Endothelial cell of umbilical vein (primary cell): ENCODE results near the gene SMAD1. TPM values are rescaled to one million over a fixed set of nuclear protein-coding genes. Genes with fewer than 3 reads are reported as not detected.

ENCODE experiments used
- BruUV-seq: library from RNA; stranded (reverse); fragments of 400-500 nt; replicated peaks from 2 replicates; lab custom pipeline; 2021; lab: Mats Ljungman, UMichigan
- CTCF ChIA-PET: fragments of 300-600, 350-600 bp; sonication (Branson Sonifier 250); formaldehyde crosslinking; loops from one replicate; lab custom pipeline; 2021; ENCODE audit warnings: antibody characterized with exemption, inconsistent platforms; lab: Charles Lee
- POLR2A ChIA-PET: fragments of 300-600, 350-600 bp; sonication (Branson Sonifier 250); formaldehyde crosslinking; loops from one replicate; lab custom pipeline; 2021; ENCODE audit warnings: antibody characterized with exemption, inconsistent platforms; lab: Charles Lee
- DNase-seq: peaks from one replicate; pipeline ENCODE4 v3.0.0-alpha.2; 2011; ENCODE audit warnings: low read depth, low spot score
- FAIRE-seq: peaks from 2 replicates; lab custom pipeline; 2011; peaks lifted over from hg19 to GRCh38; lab: Jason Lieb, UNC
- H2AFZ ChIP-seq: 2 replicates; pipeline ENCODE4 v1.6.0; 2012; ENCODE audit warnings: low read depth, low read length, control low read depth, inconsistent platforms
- H3K27ac ChIP-seq: 2 replicates; pipeline ENCODE4 v1.5.1; 2011; ENCODE audit warnings: low read depth, mild to moderate bottlenecking, control low read depth, low read length, moderate library complexity; ENCODE audit not compliant: insufficient read depth
- H3K27me3 ChIP-seq, 2 experiments: 2 replicates each; pipeline versions ENCODE4 v1.6.0 to v1.6.1; 2011; ENCODE audit warnings: low read length in 2 of 2, mixed read lengths in 1 of 2; ENCODE audit not compliant: control insufficient read depth in 2 of 2, insufficient read depth in 2 of 2
- H3K36me3 ChIP-seq, 2 experiments: 2 replicates in 1 of 2; 3 replicates in 1 of 2; pipeline ENCODE4 v1.5.1; 2011; ENCODE audit warnings: low read length in 2 of 2, mild to moderate bottlenecking in 1 of 2, moderate library complexity in 1 of 2; ENCODE audit not compliant: control insufficient read depth in 2 of 2, insufficient read depth in 2 of 2; ENCODE audit errors: extremely low read depth in 1 of 2
- H3K4me1 ChIP-seq: 3 replicates; pipeline ENCODE4 v1.5.1; 2011; ENCODE audit warnings: mild to moderate bottlenecking, low read length; ENCODE audit not compliant: control insufficient read depth, insufficient read depth; ENCODE audit errors: extremely low read depth
- H3K4me2 ChIP-seq: 2 replicates; pipeline ENCODE4 v1.6.1; 2011; ENCODE audit warnings: low read length, control low read depth, mixed read lengths; ENCODE audit not compliant: insufficient read depth
- H3K4me3 ChIP-seq, 3 experiments: fragments of 200-600 bp in 1 of 3; sonication (generic), shearing (Covaris generic) in 1 of 3; replicated peaks in 1 of 3; 2 replicates each; pipeline ENCODE4 v1.5.1; 2011 to 2016; ENCODE audit warnings: control low read depth in 3 of 3, low read length in 3 of 3, mild to moderate bottlenecking in 2 of 3, inconsistent platforms in 1 of 3, low read depth in 1 of 3, moderate library complexity in 1 of 3; ENCODE audit not compliant: insufficient read depth in 1 of 3
- H3K79me2 ChIP-seq: 2 replicates; pipeline ENCODE4 v1.6.0; 2012; ENCODE audit warnings: low read length, inconsistent platforms; ENCODE audit not compliant: control insufficient read depth, insufficient read depth
- H3K9ac ChIP-seq: replicated peaks from 2 replicates; pipeline ENCODE3; 2011; ENCODE audit warnings: low read length, control low read depth; ENCODE audit not compliant: insufficient read depth; ENCODE audit errors: extremely low read depth
- H3K9me1 ChIP-seq: replicated peaks from 3 replicates; pipeline ENCODE4 v1.6.0; 2011; ENCODE audit warnings: mild to moderate bottlenecking, low read length; ENCODE audit not compliant: control insufficient read depth, insufficient read depth; ENCODE audit errors: extremely low read depth
- H3K9me3 ChIP-seq: replicated peaks from 2 replicates; pipeline ENCODE4 v1.5.1; 2012; ENCODE audit warnings: low read length, inconsistent platforms; ENCODE audit not compliant: control insufficient read depth, insufficient read depth
- H4K20me1 ChIP-seq: replicated peaks from 2 replicates; pipeline ENCODE3; 2011; ENCODE audit warnings: mild to moderate bottlenecking, low read length; ENCODE audit not compliant: control insufficient read depth, insufficient read depth; ENCODE audit errors: extremely low read depth
- CTCF ChIP-seq, 2 donors: IDR thresholded peaks; 1 replicate in 1 of 2; 2 replicates in 1 of 2; pipeline ENCODE4 v1.5.1; 2011; ENCODE audit warnings: low read length in 2 of 2, mild to moderate bottlenecking in 2 of 2, moderate library complexity in 2 of 2, control low read depth in 1 of 2, inconsistent platforms in 1 of 2, low read depth in 1 of 2; ENCODE audit not compliant: insufficient read depth in 1 of 2; ENCODE audit errors: extremely low read depth in 1 of 2
- EZH2 ChIP-seq: IDR thresholded peaks from 2 replicates; pipeline ENCODE4 v1.6.1; 2012; ENCODE audit warnings: borderline replicate concordance, low read depth, mild to moderate bottlenecking, moderate library complexity, low read length, inconsistent platforms; ENCODE audit not compliant: severe bottlenecking
- FOS ChIP-seq: IDR thresholded peaks from 2 replicates; pipeline ENCODE4 v1.6.1; 2011; ENCODE audit warnings: mild to moderate bottlenecking, low read length, moderate library complexity, borderline replicate concordance; ENCODE audit not compliant: insufficient read depth
- GATA2 ChIP-seq: IDR thresholded peaks from 2 replicates; pipeline ENCODE4 v1.7.0; 2011; ENCODE audit warnings: low read depth, mild to moderate bottlenecking, moderate library complexity, mixed read lengths, low read length; ENCODE audit not compliant: insufficient read length, insufficient read depth
- JUN ChIP-seq: IDR thresholded peaks from 2 replicates; pipeline ENCODE4 v1.6.1; 2011; ENCODE audit warnings: borderline replicate concordance, low read depth; ENCODE audit not compliant: insufficient read length, insufficient read depth
- MAX ChIP-seq: IDR thresholded peaks from 2 replicates; pipeline ENCODE4 v1.6.1; 2011; ENCODE audit not compliant: insufficient read depth, insufficient read length
- MYC ChIP-seq: IDR thresholded peaks from one replicate; pipeline ENCODE4 v1.6.1; 2011; ENCODE audit warnings: mild to moderate bottlenecking, low read depth, low read length
- POLR2A ChIP-seq: IDR thresholded peaks from 2 replicates; pipeline ENCODE4 v1.6.1; 2012; ENCODE audit warnings: low read depth, mild to moderate bottlenecking, control low read depth, low read length
- POLR2AphosphoS5 ChIP-seq: IDR thresholded peaks from 2 replicates; pipeline ENCODE4 v1.6.1; 2012; ENCODE audit warnings: low read depth, mild to moderate bottlenecking, control low read depth, low read length, moderate library complexity; ENCODE audit not compliant: insufficient read depth
- dilution Hi-C: fragments of 300-500 bp; cut with MboI; formaldehyde crosslinking; loops from one replicate; pipeline ENCODE4 v1.15.0; 2019; ENCODE audit warnings: low sequenced_read_pairs; ENCODE audit not compliant: extremely low pct_ligation_motif_present
- intact Hi-C: fragments of 100-400 bp; cut with micrococcal nuclease; formaldehyde crosslinking; loops from one replicate; pipeline ENCODE4 v1.10.0; 2022
- polyA plus RNA-seq, 4 experiments: library from polyadenylated mRNA; depleted of rRNA in 3 of 4; stranded (reverse) in 3 of 4; unstranded in 1 of 4; fragments of >200 nt; gene quantifications; 2 replicates each; pipeline versions ENCODE4 v1.2.1 to v1.2.3, GENCODE V29; 2011 to 2012; ENCODE audit warnings: missing spikeins in 1 of 4
- total RNA-seq: library from RNA; stranded (reverse); gene quantifications from 2 replicates; pipeline ENCODE4 v1.2.3, GENCODE V29; 2021

SMAD1 gene
- total and polyA plus RNA-seq, 2 donors (not counting 3 experiments of a cell fraction or from before 2014, with no cell fraction given): 101 to 116 TPM

- Histone ChIP-seq H3K9ac (no peak overlapping the region), H3K79me2 (peaks cover 91% of the 10 kb centered on the region), H2AFZ (no peak overlapping the region), H3K27me3 (no peaks in the 10 kb centered on the region), H4K20me1 (no peaks in the 10 kb centered on the region), H3K36me3 (no peaks in the 10 kb centered on the region), H3K27ac (no peak overlapping the region), H3K9me3 (no peaks in the 10 kb centered on the region), H3K4me1 (peaks cover 36% of the 10 kb centered on the region), H3K4me3 (no peak overlapping the region), H3K9me1 (no peaks in the 10 kb centered on the region), H3K4me2 (no peak overlapping the region)
- FAIRE-seq (no peak), DNase-seq (no peak)
- no TSS peak for BruUV-seq
- ChIA-PET POLR2A (no interaction called here), CTCF (interaction anchor here (1.4 kb wide), 1 partner anchor 67 kb away, joined by 3 read pairs; no protein-coding TSS in a partner anchor)
- dilution Hi-C loops: no loop called here
- no peak for TF ChIP-seq POLR2A
- no peak for TF ChIP-seq EZH2
- no peak for TF ChIP-seq MYC
- no peak for TF ChIP-seq GATA2
- TF ChIP-seq FOS: no peak
- TF ChIP-seq JUN: no peak
- TF ChIP-seq POLR2AphosphoS5: no peak
- TF ChIP-seq CTCF (IDR thresholded peaks at IDR 0.05; ENCODE audit: extremely low read depth in 1 of 2, insufficient read depth in 1 of 2, low read depth in 1 of 2, low read length in 2 of 2): no peak
- TF ChIP-seq MAX: no peak
- intact Hi-C loops: loop anchor here (2.0 kb wide), 1 partner anchor 56 kb away; no protein-coding TSS in a partner anchor
These were observed 8.7 kb downstream of the SMAD1 start for GRCh38 chr4:145490361-145490760.
